NCI-H146 (cell line): ENCODE measurements around the gene EXTL1.
A peak's percentile ranks its signal among the peaks of the same experiment; 100 is the strongest.

Source experiments
- DNase-seq: peaks from one replicate; lab custom pipeline; 2025; lab: John Stamatoyannopoulos, UW

EXTL1 gene

GRCh38 chr1:25997828-25998761, 23.5 kb upstream of the EXTL1 start, which contains the start of gene PAFAH2:
PAFAH2 (minus strand) TSS chr1:25998063; CDS start chr1:25990816, 7,247 bp downstream.
- peak; percentile 96 for DNase-seq

- no peak for DNase-seq
These were observed 22.4 kb upstream of the EXTL1 start for GRCh38 chr1:25999041-25999800.

DNA sequence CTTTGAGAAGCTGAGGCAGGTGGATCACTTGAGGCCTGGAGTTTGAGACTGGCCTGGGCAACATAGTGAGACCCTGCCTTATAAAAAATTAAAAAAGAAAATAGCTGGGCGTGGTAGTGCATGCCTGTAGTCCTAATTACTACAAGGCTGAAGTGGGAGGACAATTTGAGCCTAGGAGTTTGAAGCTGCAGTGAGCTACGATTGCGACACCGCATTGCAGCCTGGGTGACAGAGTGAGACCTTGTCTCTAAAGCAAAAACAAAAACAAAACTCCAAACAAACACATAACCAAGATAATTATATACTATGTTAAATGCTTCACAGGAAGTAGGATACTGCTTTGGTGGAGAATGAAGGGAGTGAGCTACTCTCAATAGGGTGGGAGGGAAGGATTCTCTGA, 18.3 kb upstream of the EXTL1 start:
- no peak for DNase-seq

- DNase-seq = no peak
These were observed 17.8 kb upstream of the EXTL1 start for GRCh38 chr1:26003756-26004155.

DNA sequence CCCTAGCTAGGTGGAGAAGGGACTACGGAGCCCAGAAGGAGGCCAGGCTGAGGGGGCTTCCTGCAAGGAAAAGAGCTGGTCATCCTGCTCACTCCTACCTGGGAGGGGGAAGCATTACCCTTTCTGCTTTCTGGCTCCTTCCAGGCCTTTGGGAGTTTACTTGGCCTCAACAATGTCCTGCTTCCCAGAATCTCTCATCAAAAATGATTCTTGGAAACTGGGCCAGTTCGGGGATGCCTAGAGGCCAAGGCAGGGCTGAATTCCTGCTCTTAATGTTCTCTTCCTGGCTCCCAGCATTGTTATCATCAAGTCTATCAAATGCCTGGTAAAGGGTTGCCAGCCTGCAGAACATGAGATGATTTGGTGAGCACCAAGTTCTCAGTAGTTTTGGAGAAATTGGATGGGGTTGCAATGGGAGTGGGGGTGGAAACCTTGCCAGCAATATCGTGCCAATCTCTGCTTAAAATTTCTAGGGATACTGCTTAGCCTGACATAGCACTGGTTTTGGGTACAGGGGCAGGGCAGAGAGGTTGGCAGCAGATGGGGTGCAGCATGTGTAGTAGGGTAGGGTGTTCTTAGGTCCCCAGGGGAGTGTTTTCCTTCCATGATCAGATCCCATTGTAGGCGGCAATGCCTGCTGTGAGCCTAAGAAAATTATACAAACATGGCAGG, 16.0 kb upstream of the EXTL1 start:
- no peak for DNase-seq

DNA sequence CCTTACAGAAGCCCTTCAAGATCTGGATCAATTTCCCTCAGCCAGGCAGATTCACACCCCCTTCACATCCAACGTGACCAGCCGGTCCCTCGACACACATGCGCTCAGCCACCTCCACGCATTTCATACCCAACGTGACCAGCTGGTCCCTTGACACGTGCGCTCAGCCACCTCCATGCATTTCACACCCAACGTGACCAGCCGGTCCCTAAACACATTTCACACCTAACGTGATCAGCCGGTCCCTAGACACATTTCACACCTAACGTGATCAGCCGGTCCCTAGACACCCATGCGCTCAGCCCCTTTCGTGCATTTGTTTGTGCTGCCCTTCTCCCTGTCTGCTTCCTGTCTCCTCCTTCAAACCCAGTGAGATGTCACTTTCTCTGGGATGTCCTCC, 14.9 kb upstream of the EXTL1 start:
- no peak for DNase-seq

GRCh38 chr1:26009796-26010447, 11.7 kb upstream of the EXTL1 start:
- DNase-seq = peak; percentile 45

DNA sequence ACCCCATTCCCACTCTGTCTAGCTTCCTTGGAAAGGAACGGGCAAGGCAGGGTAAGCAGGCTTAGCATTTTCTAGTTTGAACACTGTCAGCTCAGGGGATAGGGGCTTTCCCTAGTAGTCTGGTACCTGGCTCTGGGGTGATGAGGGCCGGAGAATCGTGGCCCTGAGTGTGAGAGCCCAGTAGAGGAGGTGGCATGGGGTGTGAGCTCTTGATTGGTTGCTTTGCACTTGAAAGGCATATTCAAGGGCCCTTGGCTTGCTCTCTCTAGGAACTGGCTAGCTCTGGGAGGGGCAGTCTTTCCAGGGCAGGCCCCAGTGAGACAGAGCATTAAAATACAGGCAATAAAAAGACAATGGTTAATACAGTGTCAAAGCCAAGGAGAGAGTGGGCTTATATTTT, 10.8 kb upstream of the EXTL1 start:
- DNase-seq = no peak

- DNase-seq = no peak
These were observed 8.7 kb upstream of the EXTL1 start for GRCh38 chr1:26012864-26013263.

- no peak for DNase-seq
These were observed 7.4 kb upstream of the EXTL1 start for GRCh38 chr1:26014179-26014578.

DNA sequence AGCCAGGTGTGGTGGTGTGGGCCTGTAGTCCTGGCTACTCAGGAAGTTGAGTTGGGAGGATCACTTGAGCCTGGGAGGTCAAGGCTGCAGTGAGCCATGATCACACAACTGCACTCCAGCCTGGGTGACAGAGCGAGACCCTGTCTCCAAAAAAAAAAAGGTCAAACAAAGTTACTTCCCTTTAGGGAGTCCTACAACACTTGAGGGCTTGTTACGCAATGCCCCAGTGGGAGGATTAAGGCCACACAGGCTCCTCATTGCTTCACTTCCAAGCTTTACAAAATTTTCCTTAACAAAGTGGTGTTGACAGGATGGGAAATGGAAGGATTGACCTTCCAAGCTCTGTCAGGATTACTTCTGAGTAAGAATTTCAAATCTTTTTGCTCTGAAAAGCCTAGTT, 6.2 kb upstream of the EXTL1 start:
- DNase-seq = no peak

GRCh38 chr1:26016258-26016952, 5.2 kb upstream of the EXTL1 start:
- no peak for DNase-seq

DNA sequence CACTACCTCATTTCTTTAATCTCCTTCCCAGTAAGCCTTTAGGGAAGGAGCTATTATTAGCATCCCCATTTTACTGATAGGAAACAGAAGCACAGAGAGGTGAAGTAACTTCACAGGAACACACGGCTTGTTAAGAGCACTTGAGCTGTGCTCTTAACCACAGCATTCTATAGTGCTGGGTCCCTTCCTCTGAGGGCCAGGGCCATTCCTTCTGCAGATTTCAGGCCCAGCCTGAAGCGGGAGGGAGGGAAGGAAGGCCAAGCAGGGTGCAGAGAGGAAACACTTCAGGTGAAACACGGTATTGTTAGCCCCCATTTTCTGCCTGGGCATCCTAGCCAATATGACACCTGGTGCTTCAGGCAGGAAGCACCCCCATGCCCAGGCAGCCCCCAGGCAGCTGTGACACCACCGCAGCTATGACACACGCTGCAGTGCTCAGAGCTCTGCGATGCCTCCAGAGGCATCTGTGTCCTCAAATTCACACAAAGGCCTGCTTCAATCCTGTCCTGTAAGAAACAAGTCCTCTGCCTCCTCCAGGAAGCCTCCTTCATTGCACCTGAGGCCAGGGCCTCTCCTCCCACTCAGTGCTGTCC, 4.5 kb upstream of the EXTL1 start:
- no peak for DNase-seq

DNA sequence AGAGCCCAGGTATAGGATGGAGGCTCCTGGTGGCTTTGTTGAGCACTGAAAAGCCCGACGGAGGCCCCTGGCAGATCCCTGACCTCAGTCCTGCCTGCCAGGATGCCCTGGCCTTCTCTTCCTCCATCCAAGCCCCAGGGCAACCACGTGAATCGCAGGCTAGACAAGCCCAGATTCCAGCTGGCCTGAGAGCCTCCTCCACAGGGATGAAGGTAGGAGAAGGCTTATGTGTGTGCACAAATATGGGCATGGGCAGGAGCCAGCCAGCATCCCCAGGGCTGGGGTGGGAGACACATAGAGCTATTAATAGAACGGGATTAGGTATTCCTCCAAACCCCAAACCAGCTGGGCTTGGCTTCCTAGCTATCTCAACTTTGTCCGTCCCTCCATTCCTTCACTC, 4.0 kb upstream of the EXTL1 start:
- no peak for DNase-seq

DNA sequence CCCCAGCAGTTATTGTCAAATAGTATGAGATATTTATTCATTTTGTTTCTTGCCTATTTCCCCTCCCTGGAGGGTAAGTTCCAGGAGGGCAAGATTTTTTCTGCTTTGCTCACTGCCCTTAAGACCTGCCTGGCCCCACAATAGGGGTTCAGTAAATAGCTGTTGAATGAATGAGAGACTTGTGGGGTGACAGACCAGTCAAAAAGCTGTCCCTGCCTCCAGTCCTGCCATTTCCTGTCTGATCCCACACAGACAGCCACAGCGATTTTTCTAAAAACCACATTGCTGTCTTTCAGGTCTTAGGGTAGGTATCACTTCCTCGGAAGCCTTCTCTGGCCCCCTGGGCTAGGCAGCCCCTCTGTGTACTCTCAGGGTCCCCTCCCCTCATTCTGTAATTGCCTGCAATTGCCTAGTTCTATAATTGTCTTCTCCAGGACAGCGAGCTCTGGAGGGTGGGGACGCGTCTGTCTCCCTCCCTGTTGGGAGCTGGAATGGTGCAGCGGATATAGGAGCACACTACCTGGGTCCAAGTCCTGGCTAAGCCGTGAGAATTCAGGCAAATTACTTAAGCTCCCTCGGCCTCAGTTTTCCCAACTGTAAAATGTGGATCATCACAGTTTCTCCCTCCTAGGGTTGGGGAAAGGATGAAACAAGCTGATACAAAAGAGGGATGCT, 1.8 kb upstream of the EXTL1 start:
- no peak for DNase-seq

GRCh38 chr1:26020330-26020768, 1.2 kb upstream of the EXTL1 start:
- no peak for DNase-seq

- DNase-seq = no peak
These were observed 481 bp upstream of the EXTL1 start for GRCh38 chr1:26020941-26021646.

- no peak for DNase-seq
These were observed 817 bp downstream of the EXTL1 start for GRCh38 chr1:26022404-26022779.

GRCh38 chr1:26023009-26023408, 1.4 kb downstream of the EXTL1 start:
- DNase-seq = no peak

GRCh38 chr1:26023826-26024225, 2.3 kb downstream of the EXTL1 start:
- DNase-seq = no peak
